ENCODE measurements around the gene FAM219B.
"Not testable (repeated sequence)": the region's sequence is repeated elsewhere in the genome, so short reads cannot be mapped to it uniquely, and the experiment has no call there.

FAM219B gene

GRCh38 chr15:74928771-74929198 is 22.1 kb upstream of the FAM219B start:
- H3K4me2 ChIP-seq (ENCODE audit: low read length) = no peak overlapping the region
- H2BK120ac ChIP-seq (ENCODE audit: low read depth, low read length) = no peak overlapping the region
- no peak overlapping the region for H3K23ac ChIP-seq (ENCODE audit: low read length)
- no peak overlapping the region for H4K5ac ChIP-seq (ENCODE audit: low read length)
- no peak overlapping the region for H4K8ac ChIP-seq (ENCODE audit: low read depth, low read length)
- H2BK5ac ChIP-seq (ENCODE audit: low read length) = no peak overlapping the region
- H2AK5ac ChIP-seq (ENCODE audit: low read length) = no peak overlapping the region
- H3K36me3 ChIP-seq (ENCODE audit: control insufficient read depth, insufficient read depth, low read length) = peaks cover 1% of the 10 kb centered on the region
- no peak overlapping the region for H2BK15ac ChIP-seq (replicated peaks; ENCODE audit: low read depth)
- no peaks in the 10 kb centered on the region for H3K4me1 ChIP-seq (ENCODE audit: control insufficient read depth, low read depth, low read length)
- no peak overlapping the region for H3K4me3 ChIP-seq (ENCODE audit: low read length)
- no peak overlapping the region for H3K18ac ChIP-seq (ENCODE audit: low read length)
- no peaks in the 10 kb centered on the region for H3K27me3 ChIP-seq (ENCODE audit: insufficient read depth, low read length, poor library complexity)
- no CpG with 5 or more reads among the region's 5 CpGs for WGBS (ENCODE audit: extremely low coverage, insufficient coverage, low lambda C conversion rate)
- H3K56ac ChIP-seq (ENCODE audit: low read length) = no peak overlapping the region
- H3K27ac ChIP-seq (ENCODE audit: low read depth, low read length) = no peak overlapping the region
- DNase-seq = no peak
- H3K79me1 ChIP-seq (ENCODE audit: low read length) = peaks cover 2% of the 10 kb centered on the region
- H3K79me2 ChIP-seq (ENCODE audit: control insufficient read depth, insufficient read depth, low read length) = peaks cover 8% of the 10 kb centered on the region
- no peak overlapping the region for H3K4ac ChIP-seq (ENCODE audit: low read depth, low read length)
- H3K9ac ChIP-seq (ENCODE audit: low read length) = no peak overlapping the region

DNA sequence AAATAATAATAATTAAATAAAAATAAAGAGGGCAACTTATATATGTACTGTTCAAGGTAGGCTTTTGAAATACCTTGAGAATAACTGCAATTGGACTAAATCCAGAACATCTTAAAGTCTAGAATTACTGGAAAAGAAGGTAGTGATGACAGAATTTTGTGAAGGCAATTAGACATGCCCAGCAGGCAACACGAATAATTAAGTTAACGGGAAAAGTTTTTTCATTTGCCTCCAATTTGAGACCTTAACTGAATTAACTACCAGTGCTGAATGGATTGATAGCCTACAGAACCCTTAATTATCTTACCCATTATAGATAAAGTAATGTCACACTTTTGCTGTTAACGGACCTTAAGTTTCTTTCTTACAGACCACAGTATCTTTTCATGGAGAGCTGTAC is 17.9 kb upstream of the FAM219B start:
- H3K27me3 ChIP-seq (ENCODE audit: insufficient read depth, low read length, poor library complexity) = no peaks in the 10 kb centered on the region
- H4K8ac ChIP-seq (ENCODE audit: low read depth, low read length) = no peak overlapping the region
- no peak overlapping the region for H2AK5ac ChIP-seq (ENCODE audit: low read length)
- no peaks in the 10 kb centered on the region for H3K4me1 ChIP-seq (ENCODE audit: control insufficient read depth, low read depth, low read length)
- no peak overlapping the region for H3K27ac ChIP-seq (ENCODE audit: low read depth, low read length)
- H3K4me3 ChIP-seq (ENCODE audit: low read length) = no peak overlapping the region
- H2BK15ac ChIP-seq (replicated peaks; ENCODE audit: low read depth) = no peak overlapping the region
- H4K5ac ChIP-seq (ENCODE audit: low read length) = no peak overlapping the region
- H3K4me2 ChIP-seq (ENCODE audit: low read length) = no peak overlapping the region
- H3K9ac ChIP-seq (ENCODE audit: low read length) = no peak overlapping the region
- no peak overlapping the region for H3K56ac ChIP-seq (ENCODE audit: low read length)
- no CpG with 5 or more reads among the region's 3 CpGs for WGBS (ENCODE audit: extremely low coverage, insufficient coverage, low lambda C conversion rate)
- no peak overlapping the region for H3K18ac ChIP-seq (ENCODE audit: low read length)
- H3K23ac ChIP-seq (ENCODE audit: low read length) = no peak overlapping the region
- H3K79me1 ChIP-seq (ENCODE audit: low read length) = peaks cover 2% of the 10 kb centered on the region
- H2BK120ac ChIP-seq (ENCODE audit: low read depth, low read length) = no peak overlapping the region
- no peak overlapping the region for H2BK5ac ChIP-seq (ENCODE audit: low read length)
- no peak overlapping the region for H3K4ac ChIP-seq (ENCODE audit: low read depth, low read length)
- DNase-seq = no peak
- H3K36me3 ChIP-seq (ENCODE audit: control insufficient read depth, insufficient read depth, low read length) = peaks cover 7% of the 10 kb centered on the region
- peaks cover 4% of the 10 kb centered on the region for H3K79me2 ChIP-seq (ENCODE audit: control insufficient read depth, insufficient read depth, low read length)

DNA sequence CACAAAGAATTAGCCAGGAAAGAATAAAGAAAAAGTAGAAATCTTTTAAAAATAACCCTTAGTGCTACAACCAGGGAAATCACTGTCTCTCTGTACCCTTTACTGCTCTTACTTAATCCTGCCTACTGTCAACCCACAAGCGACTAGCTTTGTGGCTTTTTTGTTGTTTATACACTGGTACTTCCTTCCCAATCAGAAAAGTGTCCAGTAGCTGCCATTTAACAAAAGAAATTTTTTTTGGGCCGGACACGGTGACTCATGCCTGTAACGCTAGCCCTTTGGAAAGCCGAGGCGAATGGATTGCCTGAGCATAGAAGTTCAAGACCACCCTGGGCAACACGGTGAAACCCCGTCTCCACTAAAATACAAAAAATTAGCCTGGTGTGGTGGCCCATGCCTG is 13.8 kb upstream of the FAM219B start:
- peaks cover 11% of the 10 kb centered on the region for H3K36me3 ChIP-seq (ENCODE audit: control insufficient read depth, insufficient read depth, low read length)
- H3K9ac ChIP-seq (ENCODE audit: low read length) = no peak overlapping the region
- H3K23ac ChIP-seq (ENCODE audit: low read length) = no peak overlapping the region
- no peak overlapping the region for H3K56ac ChIP-seq (ENCODE audit: low read length)
- no peak overlapping the region for H3K4ac ChIP-seq (ENCODE audit: low read depth, low read length)
- no peak overlapping the region for H3K18ac ChIP-seq (ENCODE audit: low read length)
- no peak overlapping the region for H4K8ac ChIP-seq (ENCODE audit: low read depth, low read length)
- no peak overlapping the region for H2BK120ac ChIP-seq (ENCODE audit: low read depth, low read length)
- no peak overlapping the region for H3K4me2 ChIP-seq (ENCODE audit: low read length)
- H2BK15ac ChIP-seq (replicated peaks; ENCODE audit: low read depth) = no peak overlapping the region
- no peak overlapping the region for H3K27ac ChIP-seq (ENCODE audit: low read depth, low read length)
- H3K27me3 ChIP-seq (ENCODE audit: insufficient read depth, low read length, poor library complexity) = no peaks in the 10 kb centered on the region
- no peak overlapping the region for H4K5ac ChIP-seq (ENCODE audit: low read length)
- DNase-seq = no peak
- no peaks in the 10 kb centered on the region for H3K4me1 ChIP-seq (ENCODE audit: control insufficient read depth, low read depth, low read length)
- H2AK5ac ChIP-seq (ENCODE audit: low read length) = no peak overlapping the region
- no peak overlapping the region for H3K4me3 ChIP-seq (ENCODE audit: low read length)
- no peaks in the 10 kb centered on the region for H3K79me1 ChIP-seq (ENCODE audit: low read length)
- H3K79me2 ChIP-seq (ENCODE audit: control insufficient read depth, insufficient read depth, low read length) = no peaks in the 10 kb centered on the region
- WGBS (ENCODE audit: extremely low coverage, insufficient coverage, low lambda C conversion rate) = no CpG with 5 or more reads among the region's 8 CpGs
- H2BK5ac ChIP-seq (ENCODE audit: low read length) = no peak overlapping the region

GRCh38 chr15:74917676-74918075 is 11.0 kb upstream of the FAM219B start:
- Histone ChIP-seq H3K79me1 (ENCODE audit: low read length) (no peaks in the 10 kb centered on the region), H3K56ac (ENCODE audit: low read length) (no peak overlapping the region), H2BK120ac (ENCODE audit: low read depth, low read length) (no peak overlapping the region), H2BK5ac (ENCODE audit: low read length) (no peak overlapping the region), H3K4ac (ENCODE audit: low read depth, low read length) (no peak overlapping the region), H3K18ac (ENCODE audit: low read length) (no peak overlapping the region), H3K27me3 (ENCODE audit: insufficient read depth, low read length, poor library complexity) (no peaks in the 10 kb centered on the region), H3K4me3 (ENCODE audit: low read length) (no peak overlapping the region), H4K5ac (ENCODE audit: low read length) (no peak overlapping the region), H3K23ac (ENCODE audit: low read length) (no peak overlapping the region), H3K79me2 (ENCODE audit: control insufficient read depth, insufficient read depth, low read length) (no peaks in the 10 kb centered on the region), H3K9ac (ENCODE audit: low read length) (no peak overlapping the region), H2BK15ac (replicated peaks; ENCODE audit: low read depth) (no peak overlapping the region), H3K4me1 (ENCODE audit: control insufficient read depth, low read depth, low read length) (no peaks in the 10 kb centered on the region), H4K8ac (ENCODE audit: low read depth, low read length) (no peak overlapping the region), H2AK5ac (ENCODE audit: low read length) (no peak overlapping the region), H3K27ac (ENCODE audit: low read depth, low read length) (no peak overlapping the region), H3K36me3 (ENCODE audit: control insufficient read depth, insufficient read depth, low read length) (peaks cover 8% of the 10 kb centered on the region), H3K4me2 (ENCODE audit: low read length) (no peak overlapping the region)
- WGBS (ENCODE audit: extremely low coverage, insufficient coverage, low lambda C conversion rate) = no CpG with 5 or more reads among the region's 6 CpGs
- DNase-seq = no peak

- H4K8ac ChIP-seq (ENCODE audit: low read depth, low read length); H4K5ac ChIP-seq (ENCODE audit: low read length); H2BK15ac ChIP-seq (replicated peaks; ENCODE audit: low read depth); H3K4ac ChIP-seq (ENCODE audit: low read depth, low read length); H3K4me2 ChIP-seq (ENCODE audit: low read length); H3K4me1 ChIP-seq (ENCODE audit: control insufficient read depth, low read depth, low read length); H3K79me1 ChIP-seq (ENCODE audit: low read length); H3K9ac ChIP-seq (ENCODE audit: low read length); H3K27me3 ChIP-seq (ENCODE audit: insufficient read depth, low read length, poor library complexity); H2BK5ac ChIP-seq (ENCODE audit: low read length); H3K4me3 ChIP-seq (ENCODE audit: low read length); H3K27ac ChIP-seq (ENCODE audit: low read depth, low read length); H2BK120ac ChIP-seq (ENCODE audit: low read depth, low read length); H3K79me2 ChIP-seq (ENCODE audit: control insufficient read depth, insufficient read depth, low read length); H2AK5ac ChIP-seq (ENCODE audit: low read length); H3K36me3 ChIP-seq (ENCODE audit: control insufficient read depth, insufficient read depth, low read length); H3K56ac ChIP-seq (ENCODE audit: low read length); H3K18ac ChIP-seq (ENCODE audit: low read length); H3K23ac ChIP-seq (ENCODE audit: low read length); DNase-seq: not testable (repeated sequence)
- WGBS (ENCODE audit: extremely low coverage, insufficient coverage, low lambda C conversion rate) = no CpG with 5 or more reads among the region's 8 CpGs
These were observed 7.1 kb upstream of the FAM219B start for GRCh38 chr15:74913799-74914198.

DNA sequence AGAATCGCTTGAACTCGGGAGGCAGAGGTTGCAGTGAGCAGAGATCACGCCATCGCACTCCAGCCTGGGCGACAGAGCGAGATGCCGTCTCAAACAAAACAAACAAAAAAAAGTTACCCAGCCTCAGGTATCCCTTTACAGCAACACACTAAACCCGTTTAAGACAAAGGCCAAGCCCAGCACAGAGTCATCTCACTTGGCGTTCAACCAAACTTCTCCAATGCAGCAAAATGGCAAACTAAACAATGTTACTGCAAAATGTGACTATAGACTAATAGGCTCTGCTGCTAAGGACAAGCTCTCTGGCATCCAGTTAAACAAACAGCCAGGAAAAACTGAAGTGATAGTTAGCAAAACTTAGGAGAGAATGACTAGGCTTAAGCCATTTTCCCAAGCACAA is 6.4 kb upstream of the FAM219B start:
- H3K18ac ChIP-seq (ENCODE audit: low read length) = no peak overlapping the region
- H4K8ac ChIP-seq (ENCODE audit: low read depth, low read length) = no peak overlapping the region
- no peak overlapping the region for H2BK120ac ChIP-seq (ENCODE audit: low read depth, low read length)
- H3K4me2 ChIP-seq (ENCODE audit: low read length) = no peak overlapping the region
- H4K5ac ChIP-seq (ENCODE audit: low read length) = no peak overlapping the region
- no peak overlapping the region for H3K4ac ChIP-seq (ENCODE audit: low read depth, low read length)
- H3K36me3 ChIP-seq (ENCODE audit: control insufficient read depth, insufficient read depth, low read length) = peaks cover 4% of the 10 kb centered on the region
- H2BK5ac ChIP-seq (ENCODE audit: low read length) = no peak overlapping the region
- DNase-seq = no peak
- H3K4me1 ChIP-seq (ENCODE audit: control insufficient read depth, low read depth, low read length) = no peaks in the 10 kb centered on the region
- WGBS (ENCODE audit: extremely low coverage, insufficient coverage, low lambda C conversion rate) = no CpG with 5 or more reads among the region's 9 CpGs
- no peak overlapping the region for H2AK5ac ChIP-seq (ENCODE audit: low read length)
- H3K79me1 ChIP-seq (ENCODE audit: low read length) = no peaks in the 10 kb centered on the region
- H3K4me3 ChIP-seq (ENCODE audit: low read length) = no peak overlapping the region
- no peak overlapping the region for H3K9ac ChIP-seq (ENCODE audit: low read length)
- no peak overlapping the region for H3K23ac ChIP-seq (ENCODE audit: low read length)
- H3K79me2 ChIP-seq (ENCODE audit: control insufficient read depth, insufficient read depth, low read length) = no peaks in the 10 kb centered on the region
- H3K27me3 ChIP-seq (ENCODE audit: insufficient read depth, low read length, poor library complexity) = no peaks in the 10 kb centered on the region
- H2BK15ac ChIP-seq (replicated peaks; ENCODE audit: low read depth) = no peak overlapping the region
- H3K56ac ChIP-seq (ENCODE audit: low read length) = no peak overlapping the region
- H3K27ac ChIP-seq (ENCODE audit: low read depth, low read length) = no peak overlapping the region

All from mesendoderm (in vitro differentiated cells).